ENCODE results near the gene SYTL5.

DNA sequence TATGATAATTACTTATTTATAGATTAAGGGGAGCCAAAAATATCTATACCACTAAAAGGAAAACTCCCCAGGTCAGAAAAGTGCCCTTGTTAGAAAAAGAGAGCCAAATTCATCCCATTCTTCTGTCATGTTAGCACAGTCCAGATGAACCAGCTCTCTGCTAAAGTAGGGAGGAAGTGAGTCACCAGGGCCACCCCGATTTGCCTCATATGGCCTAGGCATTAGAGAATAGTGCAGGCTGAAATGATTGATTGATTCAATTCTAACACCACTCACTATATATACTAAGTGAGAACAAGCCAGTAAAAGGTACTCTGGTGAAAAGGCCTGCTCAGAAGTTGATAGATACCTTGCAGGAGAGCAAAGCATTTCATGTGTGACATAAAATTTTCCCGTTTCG, 119.8 kb downstream of the SYTL5 start:
- TF ChIP-seq, protein P1, sequence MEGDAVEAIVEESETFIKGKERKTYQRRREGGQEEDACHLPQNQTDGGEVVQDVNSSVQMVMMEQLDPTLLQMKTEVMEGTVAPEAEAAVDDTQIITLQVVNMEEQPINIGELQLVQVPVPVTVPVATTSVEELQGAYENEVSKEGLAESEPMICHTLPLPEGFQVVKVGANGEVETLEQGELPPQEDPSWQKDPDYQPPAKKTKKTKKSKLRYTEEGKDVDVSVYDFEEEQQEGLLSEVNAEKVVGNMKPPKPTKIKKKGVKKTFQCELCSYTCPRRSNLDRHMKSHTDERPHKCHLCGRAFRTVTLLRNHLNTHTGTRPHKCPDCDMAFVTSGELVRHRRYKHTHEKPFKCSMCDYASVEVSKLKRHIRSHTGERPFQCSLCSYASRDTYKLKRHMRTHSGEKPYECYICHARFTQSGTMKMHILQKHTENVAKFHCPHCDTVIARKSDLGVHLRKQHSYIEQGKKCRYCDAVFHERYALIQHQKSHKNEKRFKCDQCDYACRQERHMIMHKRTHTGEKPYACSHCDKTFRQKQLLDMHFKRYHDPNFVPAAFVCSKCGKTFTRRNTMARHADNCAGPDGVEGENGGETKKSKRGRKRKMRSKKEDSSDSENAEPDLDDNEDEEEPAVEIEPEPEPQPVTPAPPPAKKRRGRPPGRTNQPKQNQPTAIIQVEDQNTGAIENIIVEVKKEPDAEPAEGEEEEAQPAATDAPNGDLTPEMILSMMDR (IDR thresholded peaks at IDR 0.05) = no peak
- TF ChIP-seq POLR2A (IDR thresholded peaks at IDR 0.05) (no peak), POLR2AphosphoS5 (IDR thresholded peaks at IDR 0.05) (no peak)
